Gastroesophageal sphincter (tissue), 3 donors: ENCODE data around the gene TSGA10.

Source experiments
- CTCF ChIP-seq, 4 experiments: fragments of 200-600 bp in 2 of 4; fragments of 450-650 bp in 2 of 4; sonication (generic) in 1 of 4; IDR thresholded peaks; one replicate each; pipeline ENCODE4 v1.5.1; 2017 to 2019; ENCODE audit warnings: antibody characterized with exemption in 4 of 4, mild to moderate bottlenecking in 2 of 4, moderate library complexity in 2 of 4
- EP300 ChIP-seq: sonication (generic); formaldehyde crosslinking; IDR thresholded peaks from one replicate; pipeline ENCODE4 v1.6.1; 2017; ENCODE audit warnings: antibody characterized with exemption, mild to moderate bottlenecking
- POLR2A ChIP-seq, 2 donors: fragments of 450-650 bp; IDR thresholded peaks; one replicate each; pipeline ENCODE4 v1.6.1; 2017; ENCODE audit warnings: antibody characterized with exemption in 2 of 2, mild to moderate bottlenecking in 2 of 2, moderate library complexity in 1 of 2
- POLR2AphosphoS5 ChIP-seq: sonication (generic); formaldehyde crosslinking; IDR thresholded peaks from one replicate; pipeline ENCODE4 v1.6.1; 2017; ENCODE audit warnings: antibody characterized with exemption

GRCh38 chr2:99035920-99036319, 118.8 kb downstream of the TSGA10 start:
- no peak for TF ChIP-seq CTCF (IDR thresholded peaks at IDR 0.05)
- no peak for TF ChIP-seq POLR2AphosphoS5
- no peak for TF ChIP-seq POLR2A (IDR thresholded peaks at IDR 0.05)
- no peak for TF ChIP-seq EP300
